MM.1S (cell line): ENCODE data around the gene NTRK2.

Source experiments
- DNase-seq: peaks from one replicate; pipeline ENCODE4 v3.0.0-alpha.2; 2015
- H2AFZ ChIP-seq: fragments of 300-600 bp; sonication (generic); 2 replicates; pipeline ENCODE4 v1.6.0; 2016; ENCODE audit warnings: antibody characterized with exemption, low read length
- H3F3A ChIP-seq: fragments of 300-600 bp; sonication (generic); 2 replicates; pipeline ENCODE4 v1.6.1; 2016; ENCODE audit warnings: mild to moderate bottlenecking, antibody characterized with exemption, low read length, moderate library complexity, mixed read lengths; ENCODE audit not compliant: insufficient read depth
- H3K27ac ChIP-seq: fragments of 300-600 bp; sonication (generic); 2 replicates; pipeline ENCODE4 v1.5.1; 2016; ENCODE audit warnings: mild to moderate bottlenecking, low read length
- H3K27me3 ChIP-seq: fragments of 300-600 bp; sonication (generic); replicated peaks from 2 replicates; pipeline ENCODE4 v1.6.0; 2016; ENCODE audit warnings: low read length; ENCODE audit not compliant: insufficient read depth
- H3K36me3 ChIP-seq: fragments of 300-600 bp; sonication (generic); replicated peaks from 2 replicates; pipeline ENCODE4 v1.6.1; 2016; ENCODE audit warnings: mild to moderate bottlenecking, low read length, mixed read lengths; ENCODE audit not compliant: insufficient read depth
- H3K4me1 ChIP-seq: fragments of 300-600 bp; sonication (generic); 2 replicates; pipeline ENCODE4 v1.6.1; 2016; ENCODE audit warnings: low read length, mixed read lengths
- H3K4me2 ChIP-seq: fragments of 300-600 bp; sonication (generic); 2 replicates; pipeline ENCODE4 v1.6.0; 2016; ENCODE audit warnings: low read depth, low read length
- H3K4me3 ChIP-seq: fragments of 300-600 bp; sonication (generic); 2 replicates; pipeline ENCODE4 v1.5.1; 2016; ENCODE audit warnings: low read length, mixed read lengths
- H3K79me2 ChIP-seq: fragments of 300-600 bp; sonication (generic); 2 replicates; pipeline ENCODE4 v1.6.1; 2016; ENCODE audit warnings: mixed run types, low read length, mixed read lengths
- H3K9ac ChIP-seq: fragments of 300-600 bp; sonication (generic); 2 replicates; pipeline ENCODE4 v1.6.1; 2016; ENCODE audit warnings: low read length, mixed read lengths
- H3K9me2 ChIP-seq: fragments of 300-600 bp; sonication (generic); replicated peaks from 2 replicates; pipeline ENCODE4 v1.6.1; 2016; ENCODE audit warnings: mild to moderate bottlenecking, low read length, mixed read lengths; ENCODE audit not compliant: insufficient read depth
- H3K9me3 ChIP-seq: fragments of 300-600 bp; sonication (generic); replicated peaks from 2 replicates; pipeline ENCODE4 v1.6.1; 2016; ENCODE audit warnings: mild to moderate bottlenecking, low read length, mixed read lengths; ENCODE audit not compliant: insufficient read depth
- H4K20me1 ChIP-seq: fragments of 300-600 bp; sonication (generic); 2 replicates; pipeline ENCODE4 v1.6.1; 2016; ENCODE audit warnings: mild to moderate bottlenecking, low read length, moderate library complexity, mixed read lengths; ENCODE audit not compliant: insufficient read depth
- CTCF ChIP-seq: fragments of 300-600 bp; sonication (generic); IDR thresholded peaks from 2 replicates; pipeline ENCODE4 v1.5.1; 2016; ENCODE audit warnings: antibody characterized with exemption, low read length, mixed read lengths
- EZH2 ChIP-seq: fragments of 300-600 bp; sonication (generic); optimal IDR thresholded peaks from 2 replicates; pipeline ENCODE3; 2017; ENCODE audit warnings: low read depth, mild to moderate bottlenecking, antibody characterized with exemption, low read length, mixed read lengths
- EZH2phosphoT487 ChIP-seq: fragments of 300-600 bp; sonication (generic); IDR thresholded peaks from 2 replicates; pipeline ENCODE4 v1.6.1; 2018; ENCODE audit warnings: antibody characterized with exemption, low read length

Gene NTRK2

GRCh38 chr9:84669013-84669287 lies 579 bp upstream of the NTRK2 start:
- peaks cover 4% of the 10 kb centered on the region; the same call in 1 of the 2 replicates for H3F3A ChIP-seq
- H3K27ac ChIP-seq = no peak overlapping the region; the same call in 1 of the 2 replicates
- H3K9me3 ChIP-seq = no peaks in the 10 kb centered on the region
- no peaks in the 10 kb centered on the region for H3K9me2 ChIP-seq
- no peaks in the 10 kb centered on the region for H4K20me1 ChIP-seq
- no peaks in the 10 kb centered on the region for H3K79me2 ChIP-seq
- TF ChIP-seq CTCF (no peak), EZH2phosphoT487 (no peak), EZH2 (no peak)
- no peak for DNase-seq
- 0 out of 2 replicates have a peak, but pooled peaks cover 8% of the 10 kb centered on the region for H3K27me3 ChIP-seq
- H3K4me3 ChIP-seq = peak overlapping the region; percentile 85
- H3K36me3 ChIP-seq = no peaks in the 10 kb centered on the region
- no peaks in the 10 kb centered on the region for H3K4me1 ChIP-seq
- H3K4me2 ChIP-seq = peak overlapping the region; percentile 90
- peak overlapping the region; percentile 87 for H2AFZ ChIP-seq
- H3K9ac ChIP-seq = peak overlapping the region; percentile 30; the same call in 1 of the 2 replicates

GRCh38 chr9:84670138-84671041 lies 861 bp downstream of the NTRK2 start:
- Histone ChIP-seq H4K20me1 (no peaks in the 10 kb centered on the region), H3K27ac (no peak overlapping the region), H3K79me2 (no peaks in the 10 kb centered on the region), H3K9ac (no peak overlapping the region; the same call in 1 of the 2 replicates), H3K27me3 (0 out of 2 replicates have a peak, but pooled peaks cover 8% of the 10 kb centered on the region), H3K4me1 (no peaks in the 10 kb centered on the region), H3K36me3 (no peaks in the 10 kb centered on the region), H3K4me2 (peak overlapping the region; percentile 90), H3K9me3 (no peaks in the 10 kb centered on the region), H3F3A (peaks cover 4% of the 10 kb centered on the region; the same call in 1 of the 2 replicates), H3K9me2 (no peaks in the 10 kb centered on the region), H2AFZ (peak overlapping the region; percentile 87), H3K4me3 (peak overlapping the region; percentile 85)
- peak; percentile 32 for DNase-seq
- TF ChIP-seq EZH2phosphoT487 (no peak), EZH2 (no peak)

- H2AFZ ChIP-seq = no peak overlapping the region
- no peaks in the 10 kb centered on the region for H3K9me3 ChIP-seq
- H3K4me2 ChIP-seq = no peak overlapping the region
- TF ChIP-seq EZH2phosphoT487 (no peak), CTCF (no peak), EZH2 (no peak)
- H3K27ac ChIP-seq = no peak overlapping the region
- H3K9me2 ChIP-seq = no peaks in the 10 kb centered on the region
- no peak overlapping the region for H3K4me3 ChIP-seq
- no peaks in the 10 kb centered on the region for H3K36me3 ChIP-seq
- H3K27me3 ChIP-seq = 0 out of 2 replicates have a peak, but pooled peaks cover 8% of the 10 kb centered on the region
- H3K4me1 ChIP-seq = no peaks in the 10 kb centered on the region
- no peaks in the 10 kb centered on the region for H4K20me1 ChIP-seq
- no peak for DNase-seq
- H3F3A ChIP-seq = peaks cover 4% of the 10 kb centered on the region; the same call in 1 of the 2 replicates
- no peak overlapping the region for H3K9ac ChIP-seq
- H3K79me2 ChIP-seq = no peaks in the 10 kb centered on the region
These were observed 2.3 kb downstream of the NTRK2 start for GRCh38 chr9:84671586-84672521.
